H1 (cell line): ENCODE data around the gene STAT3. TPM values are rescaled to one million over a fixed set of nuclear protein-coding genes. Genes with fewer than 3 reads are reported as not detected.

ENCODE experiments used
- CTCF ChIA-PET: fragments of 300-600 bp; sonication (Branson Sonifier 250); formaldehyde crosslinking; loops from one replicate; lab custom pipeline; 2021; ENCODE audit not compliant: partially characterized antibody; lab: Charles Lee
- POLR2A ChIA-PET: fragments of 300-600 bp; sonication (Branson Sonifier 250); formaldehyde crosslinking; loops from one replicate; lab custom pipeline; 2021; ENCODE audit warnings: inconsistent platforms; ENCODE audit not compliant: partially characterized antibody; lab: Charles Lee
- DNase-seq, 2 experiments: peaks; one replicate each; pipeline versions ENCODE4 v3.0.0 to v3.0.0-alpha.2; 2010 to 2022; ENCODE audit warnings: low spot score in 2 of 2, low read depth in 1 of 2, mixed read lengths in 1 of 2
- FAIRE-seq: peaks from 2 replicates; lab custom pipeline; 2011; peaks lifted over from hg19 to GRCh38; lab: Jason Lieb, UNC
- H2AFZ ChIP-seq: 2 replicates; pipeline ENCODE4 v1.8.1; 2012; ENCODE audit warnings: low read length, inconsistent platforms
- H2AK5ac ChIP-seq: 2 replicates; pipeline ENCODE4 v1.6.1; 2013; ENCODE audit warnings: low read depth, low read length
- H2BK120ac ChIP-seq: replicated peaks from 2 replicates; pipeline ENCODE3; 2013; ENCODE audit warnings: low read depth, low read length, inconsistent platforms
- H2BK12ac ChIP-seq: 2 replicates; pipeline ENCODE4 v1.6.1; 2013; ENCODE audit warnings: low read depth, low read length
- H2BK15ac ChIP-seq: 2 replicates; pipeline ENCODE4 v1.6.1; 2013; ENCODE audit warnings: low read length
- H2BK20ac ChIP-seq: 2 replicates; pipeline ENCODE4 v1.6.1; 2013; ENCODE audit warnings: low read length
- H2BK5ac ChIP-seq: 2 replicates; pipeline ENCODE4 v1.6.1; 2013; ENCODE audit warnings: low read depth, low read length
- H3K14ac ChIP-seq: 2 replicates; pipeline ENCODE4 v1.6.1; 2013; ENCODE audit warnings: inconsistent platforms; ENCODE audit not compliant: insufficient read length
- H3K18ac ChIP-seq: 2 replicates; pipeline ENCODE4 v1.6.1; 2013; ENCODE audit warnings: low read length; ENCODE audit errors: extremely low read depth
- H3K23ac ChIP-seq: 2 replicates; pipeline ENCODE4 v1.6.1; 2013; ENCODE audit warnings: inconsistent platforms; ENCODE audit not compliant: insufficient read length
- H3K23me2 ChIP-seq: 2 replicates; pipeline ENCODE4 v1.6.1; 2013; ENCODE audit warnings: low read depth, low read length
- H3K27ac ChIP-seq: 2 replicates; pipeline ENCODE4 v1.6.1; 2011; ENCODE audit warnings: low read depth, low read length, inconsistent platforms
- H3K27me3 ChIP-seq, 4 experiments: replicated peaks in 1 of 4; 1 replicate in 1 of 4; 2 replicates in 3 of 4; pipeline versions ENCODE4 v1.6.1 to v1.8.1; 2011 to 2013; ENCODE audit warnings: low read length in 3 of 4, mild to moderate bottlenecking in 3 of 4, inconsistent platforms in 2 of 4, mixed read lengths in 2 of 4, moderate library complexity in 1 of 4; ENCODE audit not compliant: control insufficient read depth in 3 of 4, insufficient read depth in 3 of 4; ENCODE audit errors: extremely low read depth in 1 of 4
- H3K36me3 ChIP-seq, 4 experiments: 2 replicates each; pipeline versions ENCODE4 v1.6.1 to v1.8.1; 2011 to 2013; ENCODE audit warnings: mild to moderate bottlenecking in 4 of 4, low read length in 3 of 4, moderate library complexity in 2 of 4, control low read depth in 1 of 4, inconsistent platforms in 1 of 4; ENCODE audit not compliant: insufficient read depth in 4 of 4, control insufficient read depth in 2 of 4
- H3K4ac ChIP-seq: replicated peaks from 2 replicates; pipeline ENCODE3; 2013; ENCODE audit warnings: low read length, low read depth, mixed read lengths, inconsistent platforms; ENCODE audit not compliant: insufficient read length
- H3K4me1 ChIP-seq, 4 experiments: replicated peaks in 1 of 4; 1 replicate in 1 of 4; 2 replicates in 3 of 4; pipeline versions ENCODE4 v1.6.1 to v1.8.1; 2011 to 2013; ENCODE audit warnings: low read length in 3 of 4, inconsistent platforms in 2 of 4, mixed read lengths in 1 of 4; ENCODE audit not compliant: insufficient read depth in 4 of 4, control insufficient read depth in 3 of 4
- H3K4me2 ChIP-seq, 2 experiments: 2 replicates each; pipeline versions ENCODE4 v1.6.1 to v1.8.1; 2011 to 2013; ENCODE audit warnings: low read depth in 2 of 2, low read length in 2 of 2, control low read depth in 1 of 2, inconsistent platforms in 1 of 2, mild to moderate bottlenecking in 1 of 2; ENCODE audit not compliant: insufficient read depth in 1 of 2
- H3K4me3 ChIP-seq, 4 experiments: fragments of 200-600, 300-600 bp in 1 of 4; sonication (generic), shearing (Covaris generic), sonication (Bioruptor Twin) in 1 of 4; 2 replicates each; pipeline versions ENCODE4 v1.5.1 to v1.8.1; 2011 to 2016; ENCODE audit warnings: low read length in 4 of 4, low read depth in 3 of 4, control low read depth in 2 of 4, inconsistent platforms in 2 of 4, mild to moderate bottlenecking in 2 of 4, mixed read lengths in 1 of 4, moderate library complexity in 1 of 4; ENCODE audit not compliant: insufficient read depth in 2 of 4; ENCODE audit errors: extremely low read depth in 1 of 4
- H3K56ac ChIP-seq: replicated peaks from 2 replicates; pipeline ENCODE3; 2013; ENCODE audit warnings: low read depth, mild to moderate bottlenecking, mixed read lengths, low read length, inconsistent platforms; ENCODE audit not compliant: insufficient read length
- H3K79me1 ChIP-seq: 2 replicates; pipeline ENCODE4 v1.6.1; 2013; ENCODE audit warnings: low read depth, low read length, control low read depth
- H3K79me2 ChIP-seq, 2 experiments: 2 replicates each; pipeline versions ENCODE4 v1.6.1 to v1.8.1; 2012 to 2013; ENCODE audit warnings: low read length in 2 of 2, mild to moderate bottlenecking in 2 of 2, inconsistent platforms in 1 of 2; ENCODE audit not compliant: insufficient read depth in 2 of 2, control insufficient read depth in 1 of 2
- H3K9ac ChIP-seq, 4 experiments: replicated peaks in 1 of 4; 1 replicate in 1 of 4; 2 replicates in 3 of 4; pipeline versions ENCODE4 v1.6.1 to v1.8.1; 2011 to 2013; ENCODE audit warnings: low read depth in 3 of 4, low read length in 3 of 4, control low read depth in 2 of 4, mild to moderate bottlenecking in 2 of 4, moderate library complexity in 2 of 4, inconsistent platforms in 1 of 4; ENCODE audit errors: extremely low read depth in 1 of 4
- H3K9me3 ChIP-seq, 2 experiments: 2 replicates each; pipeline versions ENCODE4 v1.6.1 to v1.8.1; 2012 to 2013; ENCODE audit warnings: mild to moderate bottlenecking in 2 of 2, moderate library complexity in 2 of 2, control low read depth in 1 of 2, inconsistent platforms in 1 of 2, low read depth in 1 of 2, low read length in 1 of 2, mixed read lengths in 1 of 2; ENCODE audit not compliant: insufficient read depth in 2 of 2
- H4K20me1 ChIP-seq, 2 experiments: replicated peaks in 1 of 2; 2 replicates each; pipeline versions ENCODE3 to v1.8.1; 2011 to 2013; ENCODE audit warnings: inconsistent platforms in 2 of 2, low read length in 2 of 2, mild to moderate bottlenecking in 1 of 2; ENCODE audit not compliant: insufficient read depth in 2 of 2, control insufficient read depth in 1 of 2
- H4K5ac ChIP-seq: 2 replicates; pipeline ENCODE4 v1.6.1; 2013; ENCODE audit warnings: low read length, low read depth, mixed read lengths, inconsistent platforms; ENCODE audit not compliant: insufficient read length
- H4K8ac ChIP-seq: 2 replicates; pipeline ENCODE4 v1.8.0; 2013; ENCODE audit warnings: mild to moderate bottlenecking, moderate library complexity, low read length, inconsistent platforms; ENCODE audit not compliant: insufficient read depth; ENCODE audit errors: extremely low read depth
- H4K91ac ChIP-seq: replicated peaks from 2 replicates; pipeline ENCODE3; 2013; ENCODE audit warnings: low read length, mixed read lengths, inconsistent platforms; ENCODE audit not compliant: insufficient read length
- BACH1 ChIP-seq: IDR thresholded peaks from 2 replicates; pipeline ENCODE4 v1.6.1; 2012; ENCODE audit warnings: low read length, improper control_type of control experiment
- BCL11A ChIP-seq, 2 experiments: IDR thresholded peaks; one replicate each; pipeline ENCODE4 v1.6.1; 2011; ENCODE audit warnings: low read depth in 2 of 2, low read length in 2 of 2, mild to moderate bottlenecking in 2 of 2
- CTBP2 ChIP-seq: IDR thresholded peaks from 2 replicates; pipeline ENCODE4 v1.7.0; 2011; ENCODE audit warnings: borderline replicate concordance, mild to moderate bottlenecking, moderate library complexity, mixed read lengths, low read length; ENCODE audit not compliant: insufficient read depth, insufficient read length
- KDM5A ChIP-seq: fragments of 200-600 bp; IDR thresholded peaks from 2 replicates; pipeline ENCODE4 v1.7.1; 2012; ENCODE audit warnings: mild to moderate bottlenecking, low read length, inconsistent platforms, mixed read lengths
- NRF1 ChIP-seq: IDR thresholded peaks from 2 replicates; pipeline ENCODE4 v1.6.1; 2011; ENCODE audit warnings: mild to moderate bottlenecking, low read depth, low read length, improper control_type of control experiment
- SIX5 ChIP-seq: IDR thresholded peaks from 2 replicates; pipeline ENCODE4 v1.6.1; 2011; ENCODE audit warnings: mild to moderate bottlenecking, low read depth, low read length
- WGBS, 2 experiments: shearing (Covaris generic) in 1 of 2; methylation state at CpG; one replicate each; pipeline versions ENCODE4 v1.1.6 to v1.1.7; 2013 to 2015; ENCODE audit warnings: low lambda C conversion rate in 2 of 2, mixed read lengths in 2 of 2, inconsistent platforms in 1 of 2, low coverage in 1 of 2, missing lambda C conversion rate in 1 of 2; ENCODE audit not compliant: insufficient replicate concordance in 2 of 2, insufficient coverage in 1 of 2, insufficient read length in 1 of 2; ENCODE audit errors: extremely low coverage in 1 of 2, missing lambda C conversion rate in 1 of 2; 5-methylcytosine and 5-hydroxymethylcytosine counted together
- polyA plus RNA-seq, 7 experiments: library from polyadenylated mRNA; depleted of rRNA in 3 of 7; stranded (reverse) in 5 of 7; unstranded in 2 of 7; fragments of >200 nt in 5 of 7; fragments of 200-250 nt in 2 of 7; gene quantifications; 1 replicate in 5 of 7; 2 replicates in 1 of 7; 4 replicates in 1 of 7; pipeline versions ENCODE4 v1.2.1 to v1.2.3, GENCODE V29; 2011 to 2013; ENCODE audit warnings: missing spikeins in 2 of 7, mixed read lengths in 2 of 7
- total RNA-seq: library from RNA; stranded (reverse); fragmentation: NEBNext Ultra II Directional; extraction: Animal tissue kit (Norgen Biotek cat#: 25700); gene quantifications from 2 replicates; pipeline ENCODE4 v1.2.1, GENCODE V29; 2021

STAT3 gene
- total and polyA plus RNA-seq, 2 of the 8 experiments (the other 6 are each of a cell fraction or from before 2014, with no cell fraction given), result 38.4 to 94.1 TPM

DNA sequence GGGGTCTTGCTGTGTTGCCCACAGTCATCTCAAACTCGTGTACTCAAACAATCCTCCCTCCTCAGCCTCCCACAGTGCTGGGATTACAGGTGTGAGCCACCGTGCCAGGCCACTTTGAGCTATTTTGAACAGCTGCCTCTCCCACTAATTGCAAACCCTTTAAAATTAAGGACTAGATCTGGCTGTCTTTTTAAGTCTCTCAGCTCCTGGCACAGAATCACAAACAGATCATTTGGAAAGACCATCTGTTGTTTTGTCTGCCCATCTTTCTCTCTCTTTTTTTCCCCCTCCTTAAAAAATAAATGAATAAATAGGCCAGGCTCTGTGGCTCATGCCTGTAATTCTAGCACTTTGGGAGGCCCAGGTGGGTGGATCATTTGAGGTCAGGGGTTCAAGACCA lies 10.9 kb upstream of the STAT3 start:
- Histone ChIP-seq H3K14ac (no peak overlapping the region), H3K4me2 (no peak overlapping the region), H2BK120ac (no peak overlapping the region), H3K9me3 (no peaks in the 10 kb centered on the region), H4K91ac (no peak overlapping the region), H2BK20ac (0 out of 2 replicates have a peak overlapping the region, but pooled peaks have one; percentile 32), H3K27me3 (no peaks in the 10 kb centered on the region), H4K8ac (no peak overlapping the region), H3K9ac (no peak overlapping the region), H3K23ac (no peak overlapping the region), H3K23me2 (no peaks in the 10 kb centered on the region), H2AK5ac (no peak overlapping the region), H3K56ac (no peak overlapping the region), H3K18ac (no peak overlapping the region), H2AFZ (no peak overlapping the region), H3K4me3 (no peak overlapping the region), H3K79me2 (no peaks in the 10 kb centered on the region), H2BK12ac (no peak overlapping the region), H3K79me1 (no peaks in the 10 kb centered on the region), H4K5ac (no peak overlapping the region), H3K4ac (no peak overlapping the region), H4K20me1 (no peaks in the 10 kb centered on the region), H3K36me3 (no peaks in the 10 kb centered on the region), H3K4me1 (peaks cover 5 to 23% (median 12%) of the 10 kb centered on the region in 4 experiments), H3K27ac (no peak overlapping the region), H2BK5ac (no peak overlapping the region), H2BK15ac (no peak overlapping the region)
- no peak for FAIRE-seq
- DNase-seq, result no peak
- ChIA-PET POLR2A (interaction anchor here (0.6 to 5.3 kb wide), 8 partner anchors 11 to 694 kb away, joined by 3 to 33 read pairs (median 6); partner anchors contain the start of genes CAVIN1 and STAT3), CTCF (interaction anchor here (1.1 to 23.6 kb wide), 4 partner anchors 8 to 292 kb away, joined by 3 to 542 read pairs (median 6); no protein-coding TSS in a partner anchor)
- TF ChIP-seq KDM5A (no peak), CTBP2 (no peak), BACH1 (no peak), NRF1 (no peak), SIX5 (no peak), BCL11A (IDR thresholded peaks at IDR 0.05; ENCODE audit: low read depth in 2 of 2, low read length in 2 of 2) (no peak)
- 85% methylated on average over 2 of the region's 2 CpGs; no CpG with 5 or more reads in 1 of the 2 experiments for WGBS, 2 experiments
